ENCODE data around the gene NCAPG2.

NCAPG2 gene

GRCh38 chr7:158609313-158609974 is 95.2 kb downstream of the NCAPG2 start:
- in situ Hi-C loops (cut with HindIII; ENCODE audit: low sequenced_read_pairs): no loop called here
- no peak overlapping the region for H3K4me3 ChIP-seq (ENCODE audit: low read depth, low read length)
- no peak for TF ChIP-seq CTCF (IDR thresholded peaks at IDR 0.05; ENCODE audit: low read depth, low read length)
- DNase-seq (ENCODE audit: low read depth, low spot score): no peak

- no peak for TF ChIP-seq CTCF (IDR thresholded peaks at IDR 0.05; ENCODE audit: low read depth, low read length)
- DNase-seq (ENCODE audit: low read depth, low spot score): no peak
- in situ Hi-C loops (cut with HindIII; ENCODE audit: low sequenced_read_pairs): no loop called here
- H3K4me3 ChIP-seq (ENCODE audit: low read depth, low read length): no peak overlapping the region
Measured at GRCh38 chr7:158607563-158607962, 97.0 kb downstream of the NCAPG2 start.

GRCh38 chr7:158606671-158607424 is 97.8 kb downstream of the NCAPG2 start:
- in situ Hi-C loops (cut with HindIII; ENCODE audit: low sequenced_read_pairs): no loop called here
- no peak for DNase-seq (ENCODE audit: low read depth, low spot score)
- TF ChIP-seq CTCF (IDR thresholded peaks at IDR 0.05; ENCODE audit: low read depth, low read length): no peak
- H3K4me3 ChIP-seq (ENCODE audit: low read depth, low read length): no peak overlapping the region

GRCh38 chr7:158606129-158606528 is 98.5 kb downstream of the NCAPG2 start:
- DNase-seq (ENCODE audit: low read depth, low spot score): peak; percentile 13
- no peak for TF ChIP-seq CTCF (IDR thresholded peaks at IDR 0.05; ENCODE audit: low read depth, low read length)
- H3K4me3 ChIP-seq (ENCODE audit: low read depth, low read length): no peak overlapping the region
- in situ Hi-C loops (cut with HindIII; ENCODE audit: low sequenced_read_pairs): no loop called here

GRCh38 chr7:158603773-158604755 is 100.5 kb downstream of the NCAPG2 start:
- in situ Hi-C loops (cut with HindIII; ENCODE audit: low sequenced_read_pairs): no loop called here
- DNase-seq (ENCODE audit: low read depth, low spot score): no peak
- no peak overlapping the region for H3K4me3 ChIP-seq (ENCODE audit: low read depth, low read length)
- no peak for TF ChIP-seq CTCF (IDR thresholded peaks at IDR 0.05; ENCODE audit: low read depth, low read length)
